BJ (cell line): ENCODE data around the gene GPR21. TPM values are rescaled to one million over a fixed set of nuclear protein-coding genes. Genes with fewer than 3 reads are reported as not detected.

Experiments used
- CTCF ChIA-PET: fragments of 350-600 bp; formaldehyde crosslinking; extraction: SDS; loops from one replicate; lab custom pipeline; 2021; ENCODE audit warnings: antibody characterized with exemption, inconsistent platforms; lab: Yijun Ruan, JAX
- POLR2A ChIA-PET: fragments of 300-600 bp; sonication (Branson Sonifier 250); formaldehyde crosslinking; extraction: SDS; loops from one replicate; lab custom pipeline; 2021; ENCODE audit warnings: antibody characterized with exemption; lab: Charles Lee
- DNase-seq: peaks from one replicate; pipeline ENCODE4 v3.0.0-alpha.2; 2011; ENCODE audit warnings: low read depth
- H3K27me3 ChIP-seq: 2 replicates; pipeline ENCODE4 v1.6.0; 2011; ENCODE audit warnings: low read length; ENCODE audit not compliant: control insufficient read depth, insufficient read depth
- H3K36me3 ChIP-seq: 2 replicates; pipeline ENCODE4 v1.5.1; 2011; ENCODE audit warnings: low read length; ENCODE audit not compliant: control insufficient read depth, insufficient read depth
- H3K4me3 ChIP-seq: 2 replicates; pipeline ENCODE4 v1.5.1; 2011; ENCODE audit warnings: low read depth, mild to moderate bottlenecking, control low read depth, low read length
- CTCF ChIP-seq: IDR thresholded peaks from 2 replicates; pipeline ENCODE4 v1.5.1; 2011; ENCODE audit warnings: low read depth, mild to moderate bottlenecking, control low read depth, inconsistent platforms, low read length, moderate library complexity; ENCODE audit not compliant: insufficient read depth
- polyA plus RNA-seq: library from polyadenylated mRNA; depleted of rRNA; stranded (reverse); fragments of >200 nt; gene quantifications from 2 replicates; pipeline ENCODE4 v1.2.3, GENCODE V29; 2011

The GPR21 gene
- polyA plus RNA-seq, 1 experiment = not detected

DNA sequence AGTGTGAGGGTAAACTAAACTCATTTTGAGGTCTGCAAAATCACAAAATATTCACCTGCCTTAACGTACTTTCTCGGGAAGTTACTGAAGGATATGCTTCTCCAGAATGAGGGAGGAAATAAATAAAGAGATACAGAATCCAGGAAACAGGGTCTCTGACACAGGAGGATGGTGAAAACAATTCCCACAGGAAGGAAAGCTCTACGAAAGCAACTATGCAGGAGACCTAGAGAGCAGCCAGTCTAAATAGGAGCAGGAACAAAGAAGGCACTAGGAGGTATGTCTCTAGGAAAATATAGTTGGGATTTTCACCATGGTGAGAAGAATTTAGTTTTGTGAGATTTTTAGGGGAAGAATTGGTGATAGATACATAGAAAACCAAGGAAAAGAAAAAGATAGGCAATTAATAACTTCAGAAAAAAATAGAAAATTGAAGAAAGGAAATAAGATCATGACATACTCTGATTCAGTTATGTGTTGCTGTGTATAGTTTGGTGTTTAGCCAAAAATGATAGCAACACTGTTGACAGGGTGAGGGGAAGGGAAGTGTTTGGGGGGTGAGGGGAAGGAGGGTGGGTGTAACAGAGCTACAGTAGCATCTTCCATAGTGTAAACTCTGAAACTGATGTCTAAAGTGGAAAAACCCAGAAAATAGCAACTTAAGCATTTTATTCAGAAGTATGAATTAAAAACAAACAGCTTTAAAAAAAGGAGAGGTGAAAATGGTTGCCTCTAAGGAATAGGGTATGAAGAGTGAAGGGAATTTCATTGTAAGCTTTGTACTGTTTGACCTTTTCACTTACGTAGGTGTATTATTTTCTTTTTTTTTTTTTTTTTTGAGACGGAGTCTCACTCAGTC is 9.8 kb downstream of the GPR21 start:
- H3K36me3 ChIP-seq = no peaks in the 10 kb centered on the region
- ChIA-PET POLR2A (interaction anchor here (0.6 kb wide), 1 partner anchor 575 kb away, joined by 3 read pairs; no protein-coding TSS in a partner anchor), CTCF (interaction anchor here (1.0 to 1.2 kb wide), 2 partner anchors 21 to 30 kb away, joined by 3 to 4 read pairs; no protein-coding TSS in a partner anchor)
- DNase-seq = no peak
- no peak overlapping the region for H3K4me3 ChIP-seq
- H3K27me3 ChIP-seq = no peaks in the 10 kb centered on the region
- no peak for TF ChIP-seq CTCF

GRCh38 chr9:123044586-123044985 is 11.1 kb downstream of the GPR21 start:
- POLR2A ChIA-PET = interaction anchor here (0.6 kb wide), 1 partner anchor 25 kb away, joined by 3 read pairs; no protein-coding TSS in a partner anchor
- peak; percentile 61 for DNase-seq
- no peak for TF ChIP-seq CTCF

DNA sequence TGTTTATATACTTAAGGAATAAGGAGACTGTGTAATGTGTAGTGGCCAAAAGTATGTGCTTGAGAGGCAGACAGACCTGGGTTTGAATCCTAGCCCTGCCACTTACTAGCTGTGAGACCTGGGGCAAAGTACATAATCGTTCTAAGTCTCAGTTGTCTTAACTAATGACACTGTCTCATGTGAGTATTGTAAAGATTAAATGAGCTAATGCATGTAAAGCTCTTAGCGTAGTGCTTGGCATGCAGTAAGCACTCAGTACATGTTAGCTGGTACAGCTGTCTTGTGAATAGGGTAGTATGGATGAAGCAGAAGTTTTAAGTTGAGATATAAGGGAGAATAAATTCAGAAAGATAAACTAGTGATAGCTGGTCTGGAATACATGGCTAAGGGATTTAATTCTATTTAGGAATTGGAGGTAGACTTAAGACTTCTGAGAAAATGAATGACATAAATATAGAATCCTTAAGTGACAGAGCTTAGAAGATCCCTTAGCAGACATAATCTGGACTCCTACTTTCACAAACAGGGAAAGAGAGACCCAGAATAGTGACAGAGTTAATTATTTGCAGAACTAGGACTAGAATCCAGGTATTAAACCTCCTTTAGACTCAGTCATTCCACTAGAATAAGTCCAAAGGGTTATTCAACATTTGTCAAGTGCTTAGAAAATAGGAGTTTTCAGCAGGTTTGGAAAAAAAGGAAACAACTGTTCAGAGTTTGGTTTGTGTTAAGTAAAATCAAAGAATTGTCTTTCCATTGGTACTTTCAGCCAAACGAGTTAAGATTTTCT is 13.1 kb downstream of the GPR21 start:
- no peaks in the 10 kb centered on the region for H3K36me3 ChIP-seq
- ChIA-PET CTCF (interaction anchor here (0.9 kb wide), 1 partner anchor 24 kb away, joined by 3 read pairs; no protein-coding TSS in a partner anchor), POLR2A (no interaction called here)
- H3K27me3 ChIP-seq = no peaks in the 10 kb centered on the region
- DNase-seq = no peak
- TF ChIP-seq CTCF = no peak
- no peak overlapping the region for H3K4me3 ChIP-seq

More at GRCh38 chr9:123044586-123044985, 11.1 kb downstream of the GPR21 start:
- Histone ChIP-seq H3K36me3 (no peaks in the 10 kb centered on the region), H3K4me3 (no peak overlapping the region), H3K27me3 (no peaks in the 10 kb centered on the region)
- CTCF ChIA-PET = interaction anchor here (1.1 to 1.2 kb wide), 2 partner anchors 19 to 305 kb away, joined by 3 to 4 read pairs; no protein-coding TSS in a partner anchor

DNA sequence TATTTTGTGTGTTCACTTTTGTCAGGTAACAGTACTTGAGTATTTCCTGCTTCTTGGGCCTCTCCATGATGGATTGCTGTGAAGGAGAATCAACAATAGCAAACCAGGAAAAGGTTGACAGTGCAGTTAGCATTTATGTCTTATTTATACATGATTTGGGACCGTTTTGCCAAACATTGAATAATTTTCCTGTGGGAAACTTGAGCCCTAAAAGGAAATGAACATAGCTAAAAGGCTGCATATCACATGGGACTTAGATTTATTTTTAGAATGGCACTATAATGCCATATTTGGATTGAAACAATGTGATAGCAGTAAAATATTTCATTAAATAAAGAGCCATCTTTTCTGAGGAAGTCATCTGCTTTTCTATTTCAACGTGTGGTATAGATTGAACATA is 15.3 kb downstream of the GPR21 start:
- ChIA-PET POLR2A (no interaction called here), CTCF (interaction anchor here (1.6 kb wide), 1 partner anchor 15 kb away, joined by 5 read pairs; no protein-coding TSS in a partner anchor)
- no peak for DNase-seq
- TF ChIP-seq CTCF = no peak
- no peaks in the 10 kb centered on the region for H3K27me3 ChIP-seq
- no peak overlapping the region for H3K4me3 ChIP-seq
- peaks cover 1% of the 10 kb centered on the region; the same call in 1 of the 2 replicates for H3K36me3 ChIP-seq
